RWPE1 (cell line): Measurements from ENCODE around the gene IGSF1.

Source experiments
- CTCF ChIA-PET: fragments of 350-600 bp; sonication (Branson Sonifier 250); formaldehyde crosslinking; extraction: SDS; loops from one replicate; lab custom pipeline; 2021; lab: Yijun Ruan, JAX
- POLR2A ChIA-PET: fragments of 400-600 bp; formaldehyde crosslinking; extraction: SDS; loops from one replicate; lab custom pipeline; 2020; ENCODE audit warnings: antibody characterized with exemption; ENCODE audit not compliant: low non-redundant PET; lab: Yijun Ruan, JAX
- DNase-seq: peaks from one replicate; pipeline ENCODE4 v3.0.0; 2012; ENCODE audit warnings: low spot score
- H3K27ac ChIP-seq: fragments of 450-650 bp; 2 replicates; pipeline ENCODE4 v1.5.1; 2017
- CTCF ChIP-seq: fragments of 450-650 bp; conservative IDR thresholded peaks from 2 replicates; pipeline ENCODE4 v1.5.1; 2017; ENCODE audit warnings: low read depth, mild to moderate bottlenecking

Gene IGSF1, protein sequence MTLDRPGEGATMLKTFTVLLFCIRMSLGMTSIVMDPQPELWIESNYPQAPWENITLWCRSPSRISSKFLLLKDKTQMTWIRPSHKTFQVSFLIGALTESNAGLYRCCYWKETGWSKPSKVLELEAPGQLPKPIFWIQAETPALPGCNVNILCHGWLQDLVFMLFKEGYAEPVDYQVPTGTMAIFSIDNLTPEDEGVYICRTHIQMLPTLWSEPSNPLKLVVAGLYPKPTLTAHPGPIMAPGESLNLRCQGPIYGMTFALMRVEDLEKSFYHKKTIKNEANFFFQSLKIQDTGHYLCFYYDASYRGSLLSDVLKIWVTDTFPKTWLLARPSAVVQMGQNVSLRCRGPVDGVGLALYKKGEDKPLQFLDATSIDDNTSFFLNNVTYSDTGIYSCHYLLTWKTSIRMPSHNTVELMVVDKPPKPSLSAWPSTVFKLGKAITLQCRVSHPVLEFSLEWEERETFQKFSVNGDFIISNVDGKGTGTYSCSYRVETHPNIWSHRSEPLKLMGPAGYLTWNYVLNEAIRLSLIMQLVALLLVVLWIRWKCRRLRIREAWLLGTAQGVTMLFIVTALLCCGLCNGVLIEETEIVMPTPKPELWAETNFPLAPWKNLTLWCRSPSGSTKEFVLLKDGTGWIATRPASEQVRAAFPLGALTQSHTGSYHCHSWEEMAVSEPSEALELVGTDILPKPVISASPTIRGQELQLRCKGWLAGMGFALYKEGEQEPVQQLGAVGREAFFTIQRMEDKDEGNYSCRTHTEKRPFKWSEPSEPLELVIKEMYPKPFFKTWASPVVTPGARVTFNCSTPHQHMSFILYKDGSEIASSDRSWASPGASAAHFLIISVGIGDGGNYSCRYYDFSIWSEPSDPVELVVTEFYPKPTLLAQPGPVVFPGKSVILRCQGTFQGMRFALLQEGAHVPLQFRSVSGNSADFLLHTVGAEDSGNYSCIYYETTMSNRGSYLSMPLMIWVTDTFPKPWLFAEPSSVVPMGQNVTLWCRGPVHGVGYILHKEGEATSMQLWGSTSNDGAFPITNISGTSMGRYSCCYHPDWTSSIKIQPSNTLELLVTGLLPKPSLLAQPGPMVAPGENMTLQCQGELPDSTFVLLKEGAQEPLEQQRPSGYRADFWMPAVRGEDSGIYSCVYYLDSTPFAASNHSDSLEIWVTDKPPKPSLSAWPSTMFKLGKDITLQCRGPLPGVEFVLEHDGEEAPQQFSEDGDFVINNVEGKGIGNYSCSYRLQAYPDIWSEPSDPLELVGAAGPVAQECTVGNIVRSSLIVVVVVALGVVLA (N-terminal part only)

DNA sequence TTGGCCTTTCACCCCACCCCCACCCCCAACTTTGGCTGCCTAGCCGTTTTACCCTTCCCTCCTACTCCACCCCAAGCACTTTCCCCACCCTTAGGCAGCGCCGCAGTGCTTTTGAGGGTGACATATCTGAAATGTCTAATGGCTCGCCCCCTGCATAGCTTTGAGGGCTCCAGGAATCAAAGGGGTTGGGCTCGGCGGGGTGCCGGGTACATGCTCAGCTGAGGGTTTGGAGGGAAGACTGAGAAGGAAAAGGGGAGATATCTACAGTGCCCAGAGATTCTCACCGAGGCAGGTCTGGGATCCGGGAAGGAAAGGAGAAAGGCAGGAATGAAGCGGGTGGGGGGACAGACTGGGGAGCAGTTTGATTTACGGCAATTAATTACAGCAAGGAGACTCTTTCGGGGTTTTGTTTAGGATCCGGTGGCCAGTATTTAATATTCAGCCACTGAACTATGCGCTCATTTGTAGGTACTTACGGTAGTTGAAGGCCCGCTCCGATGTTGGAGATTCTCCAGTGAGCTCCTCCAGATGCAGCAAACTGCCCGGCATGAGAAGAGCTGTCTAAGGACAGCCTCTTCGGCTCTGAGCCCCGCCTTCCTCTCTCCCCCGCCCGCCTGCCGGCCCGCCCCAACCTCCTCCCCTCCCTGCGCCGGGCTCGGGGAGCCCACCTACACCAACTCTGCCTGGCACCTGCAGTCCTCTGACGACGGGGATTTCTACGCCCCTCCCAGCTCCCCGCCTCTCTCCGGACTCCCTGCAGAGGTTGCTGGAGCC, at the start of gene IGSF1:
Gene IGSF1, minus strand, starts transcription at position 569 of the 774 bp plus-strand sequence. CDS start 2,632 bp downstream, outside the sequence.
- ChIA-PET POLR2A (no interaction called here), CTCF (no interaction called here)

DNA sequence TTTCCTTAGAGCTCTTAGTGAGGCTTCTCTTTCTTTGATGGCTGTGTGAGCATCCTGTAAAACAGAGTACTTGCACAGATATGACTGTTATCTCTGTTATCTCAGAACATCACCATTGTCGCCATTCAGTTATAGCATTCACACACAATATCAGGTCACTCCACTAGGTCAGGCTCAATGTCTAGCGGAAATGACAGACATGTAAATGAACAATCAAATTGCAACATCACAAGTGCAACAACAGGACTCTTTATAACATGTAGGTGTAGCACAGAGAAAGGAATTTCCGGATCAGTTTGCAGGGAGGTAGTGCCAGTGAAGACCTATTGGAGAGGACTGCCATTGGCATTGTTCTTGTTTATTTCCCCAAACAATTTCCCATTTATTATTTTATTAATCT, 43.2 kb upstream of the IGSF1 start:
- ChIA-PET POLR2A (no interaction called here), CTCF (interaction anchor here (0.7 kb wide), 1 partner anchor 1051 kb away, joined by 3 read pairs; no protein-coding TSS in a partner anchor)
- H3K27ac ChIP-seq = no peak overlapping the region
- no peak for TF ChIP-seq CTCF
- no peak for DNase-seq

More for the DNA sequence above, at the start of gene IGSF1:
- TF ChIP-seq CTCF = no peak
- H3K27ac ChIP-seq = no peak within 1 kb of the TSS
- no peak for DNase-seq

DNA sequence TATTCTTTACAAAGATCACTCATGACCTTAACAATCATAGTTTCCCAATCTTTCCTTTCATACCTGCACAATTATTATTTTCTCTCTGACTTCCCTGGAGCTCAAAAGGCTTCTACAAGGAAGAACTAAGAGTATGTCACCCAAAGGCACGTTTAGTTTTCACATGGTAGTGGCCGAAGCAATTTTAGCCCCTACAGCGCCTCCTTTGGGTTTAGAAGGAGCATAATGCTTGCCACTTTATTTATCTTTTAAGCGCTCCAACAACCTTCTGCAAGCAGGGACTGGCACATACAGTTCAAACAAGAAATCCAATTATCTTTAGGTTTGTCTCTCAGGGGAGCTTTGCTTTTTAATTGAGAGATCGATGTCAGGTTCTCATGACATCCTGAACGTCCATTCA, 42.0 kb upstream of the IGSF1 start:
- TF ChIP-seq CTCF = no peak
- H3K27ac ChIP-seq = no peak overlapping the region
- POLR2A ChIA-PET = no interaction called here
- CTCF ChIA-PET = no interaction called here
- no peak for DNase-seq

DNA sequence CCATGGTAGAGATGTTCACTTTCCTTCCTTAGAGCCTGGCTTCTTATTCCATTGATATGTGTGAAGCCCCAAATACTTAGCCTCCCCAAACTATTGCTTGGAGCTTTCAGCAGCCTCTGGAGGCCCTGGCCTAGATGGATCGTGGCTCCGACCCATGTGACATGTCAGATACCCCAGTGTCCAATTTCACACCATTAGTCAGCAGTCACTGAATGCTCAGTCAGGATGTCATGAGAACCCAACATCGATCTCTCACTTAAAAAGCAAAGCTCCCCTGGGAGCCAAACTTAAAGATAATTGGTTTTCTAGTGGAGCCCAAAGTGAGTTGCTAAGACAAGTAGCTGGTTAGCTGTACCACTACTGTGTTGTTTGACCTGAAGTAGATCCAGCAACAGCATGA, 41.6 kb upstream of the IGSF1 start:
- TF ChIP-seq CTCF = no peak
- ChIA-PET POLR2A (no interaction called here), CTCF (no interaction called here)
- DNase-seq = no peak
- H3K27ac ChIP-seq = no peak overlapping the region

- POLR2A ChIA-PET = no interaction called here
- no peak for DNase-seq
- H3K27ac ChIP-seq = no peak overlapping the region
- no peak for TF ChIP-seq CTCF
- CTCF ChIA-PET = interaction anchor here (0.6 kb wide), 1 partner anchor 44 kb away, joined by 3 read pairs; no protein-coding TSS in a partner anchor
Observed at GRCh38 chrX:131322651-131323050, 33.5 kb upstream of the IGSF1 start.
